Breast epithelium (tissue), 4 donors: ENCODE measurements around the gene ASB6. TPM values are rescaled to one million over a fixed set of nuclear protein-coding genes. Genes with fewer than 3 reads are reported as not detected.

Experiments used
- DNase-seq, 2 donors: peaks; one replicate each; pipeline ENCODE4 v3.0.0-alpha.2; 2019; ENCODE audit warnings: low spot score in 2 of 2
- H3K27ac ChIP-seq, 2 donors: fragments of 200-600 bp; sonication (generic) in 1 of 2; one replicate each; pipeline ENCODE4 v1.5.1; 2016 to 2019; ENCODE audit warnings: mild to moderate bottlenecking in 1 of 2
- H3K27me3 ChIP-seq, 2 donors: fragments of 200-600 bp; sonication (generic) in 1 of 2; one replicate each; pipeline versions ENCODE4 v1.5.1 to v1.6.0; 2017 to 2019; ENCODE audit warnings: control low read depth in 1 of 2, mild to moderate bottlenecking in 1 of 2
- H3K36me3 ChIP-seq: fragments of 200-600 bp; one replicate; pipeline ENCODE4 v1.5.1; 2019
- H3K4me1 ChIP-seq, 2 donors: fragments of 200-600 bp; sonication (generic); one replicate each; pipeline ENCODE4 v1.5.1; 2016 to 2019; ENCODE audit warnings: control low read depth in 1 of 2
- H3K4me3 ChIP-seq, 3 donors: fragments of 200-600 bp; sonication (generic); 1 replicate in 2 of 3; 2 replicates in 1 of 3; pipeline ENCODE4 v1.5.1; 2016 to 2019; ENCODE audit warnings: mild to moderate bottlenecking in 3 of 3, moderate library complexity in 2 of 3
- H3K9me3 ChIP-seq, 2 donors: fragments of 200-600 bp; sonication (generic) in 1 of 2; one replicate each; pipeline ENCODE4 v1.5.1; 2016 to 2019; ENCODE audit warnings: control low read depth in 1 of 2
- CTCF ChIP-seq, 3 donors: fragments of 450-650 bp; IDR thresholded peaks; one replicate each; pipeline ENCODE4 v1.5.1; 2016 to 2017; ENCODE audit warnings: antibody characterized with exemption in 3 of 3, mild to moderate bottlenecking in 3 of 3, moderate library complexity in 3 of 3
- POLR2A ChIP-seq: fragments of 450-650 bp; IDR thresholded peaks from one replicate; pipeline ENCODE4 v1.6.1; 2016; ENCODE audit warnings: antibody characterized with exemption, mild to moderate bottlenecking, moderate library complexity
- POLR2AphosphoS5 ChIP-seq, 3 donors: sonication (generic); formaldehyde crosslinking; IDR thresholded peaks; one replicate each; pipeline ENCODE4 v1.6.1; 2017; ENCODE audit warnings: antibody characterized with exemption in 3 of 3
- intact Hi-C: fragments of 100-400 bp; cut with DNase I; formaldehyde crosslinking; loops from one replicate; pipeline ENCODE4 v1.15.1; 2023; ENCODE audit warnings: low total_unique reads
- total RNA-seq, 3 donors: library from RNA; depleted of rRNA; stranded (reverse); fragments of >200 nt; gene quantifications; one replicate each; pipeline ENCODE4 v1.1.0, GENCODE V29; 2016

Gene ASB6
- total RNA-seq, 3 donors from 2014 or later: 11.2 to 24.4 (median 21.6) TPM

DNA sequence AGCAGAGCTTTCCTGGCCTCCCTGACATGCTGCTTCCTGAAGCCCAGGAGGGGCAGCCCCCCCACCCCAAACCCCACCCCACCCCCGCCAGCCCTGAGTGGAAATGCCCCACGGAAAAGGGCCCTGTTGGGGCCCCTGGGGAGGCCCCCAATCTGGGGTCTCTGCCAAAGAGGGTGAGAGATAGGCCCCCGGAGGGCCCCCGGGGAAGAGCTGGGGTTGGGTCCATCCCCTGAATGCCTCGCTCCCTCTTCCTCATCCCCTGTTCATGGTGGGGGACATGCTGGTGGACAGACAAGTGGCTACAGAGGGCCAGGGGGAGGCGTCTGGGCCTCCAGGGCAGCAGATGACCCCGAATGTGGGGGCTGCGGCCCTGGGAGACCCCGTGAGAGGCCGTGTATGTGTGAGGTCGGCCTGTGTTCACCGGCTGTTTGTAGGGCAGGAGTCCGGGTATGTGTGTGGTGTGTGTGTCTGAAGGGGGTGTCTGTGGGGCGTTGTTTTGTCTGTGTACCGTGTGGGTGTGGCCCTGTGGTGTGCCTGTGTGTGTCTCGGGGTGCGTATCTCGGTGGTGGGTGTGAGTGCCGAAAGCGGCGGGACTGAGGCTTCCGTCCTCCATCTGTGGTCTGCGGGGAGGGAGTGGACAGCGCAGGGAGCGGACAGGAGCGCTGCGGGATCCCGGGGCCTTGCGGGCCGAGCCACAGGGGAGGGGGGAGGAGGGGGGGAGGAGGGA is 32.3 kb downstream of the ASB6 start:
- H3K4me3 ChIP-seq: peak overlapping the region; percentile 58 to 73 (median 71)
- H3K27ac ChIP-seq: peak overlapping the region; percentile 91 to 94
- H3K27me3 ChIP-seq: no peaks in the 10 kb centered on the region
- H3K9me3 ChIP-seq: no peaks in the 10 kb centered on the region
- intact Hi-C loops: loop anchor here (2.0 kb wide), 1 partner anchor 471 kb away; no protein-coding TSS in a partner anchor
- DNase-seq: no peak
- H3K4me1 ChIP-seq: peaks cover 12 to 18% of the 10 kb centered on the region in 2 donors
- TF ChIP-seq POLR2AphosphoS5 (IDR thresholded peaks at IDR 0.05) (no peak), POLR2A (no peak), CTCF (IDR thresholded peaks at IDR 0.05) (no peak)
- no peaks in the 10 kb centered on the region for H3K36me3 ChIP-seq

GRCh38 chr9:129608561-129609481 is 33.1 kb downstream of the ASB6 start:
- Histone ChIP-seq H3K4me3 (no peak overlapping the region), H3K36me3 (no peaks in the 10 kb centered on the region), H3K27me3 (no peaks in the 10 kb centered on the region), H3K4me1 (peaks cover 12 to 18% of the 10 kb centered on the region in 2 donors), H3K9me3 (no peaks in the 10 kb centered on the region), H3K27ac (peak overlapping the region; percentile 91 to 94)
- DNase-seq: no peak
- TF ChIP-seq POLR2A (no peak), CTCF (IDR thresholded peaks at IDR 0.05) (no peak), POLR2AphosphoS5 (IDR thresholded peaks at IDR 0.05) (no peak)
- intact Hi-C loops: no loop called here

DNA sequence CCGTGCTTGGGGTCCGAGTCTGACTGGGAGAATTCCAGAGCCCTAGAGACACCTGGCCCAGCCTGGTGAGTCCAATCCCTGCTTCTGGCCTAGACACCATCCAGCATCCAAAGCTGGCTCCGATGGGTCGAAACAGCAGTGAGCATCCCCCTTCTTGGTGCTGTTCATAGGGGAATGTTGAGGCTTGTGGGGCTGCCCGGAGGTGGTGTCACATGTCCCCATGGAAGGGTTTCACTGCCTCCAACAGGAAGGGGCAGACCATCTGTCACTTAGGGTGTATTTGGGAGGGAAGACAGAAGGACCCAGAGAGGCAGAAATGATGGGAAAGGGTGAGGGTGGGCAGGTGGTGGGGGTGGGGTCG is 34.9 kb downstream of the ASB6 start:
- TF ChIP-seq POLR2AphosphoS5 (IDR thresholded peaks at IDR 0.05) (no peak), POLR2A (no peak), CTCF (IDR thresholded peaks at IDR 0.05) (no peak)
- DNase-seq: no peak
- H3K27me3 ChIP-seq: no peaks in the 10 kb centered on the region
- intact Hi-C loops: no loop called here
- peak overlapping the region; percentile 88 to 91 for H3K27ac ChIP-seq
- peak overlapping the region in 1 of 3 donors; percentile 17 for H3K4me3 ChIP-seq
- H3K9me3 ChIP-seq: no peaks in the 10 kb centered on the region
- H3K4me1 ChIP-seq: peaks cover 12 to 18% of the 10 kb centered on the region in 2 donors
- H3K36me3 ChIP-seq: no peaks in the 10 kb centered on the region

GRCh38 chr9:129606161-129607026 is 35.6 kb downstream of the ASB6 start:
- Histone ChIP-seq H3K27ac (peak overlapping the region; percentile 88 to 91), H3K9me3 (no peaks in the 10 kb centered on the region), H3K4me1 (peaks cover 12 to 18% of the 10 kb centered on the region in 2 donors), H3K27me3 (no peaks in the 10 kb centered on the region), H3K4me3 (no peak overlapping the region), H3K36me3 (no peaks in the 10 kb centered on the region)
- no peak for DNase-seq
- intact Hi-C loops: no loop called here
- no peak for TF ChIP-seq CTCF (IDR thresholded peaks at IDR 0.05)
- no peak for TF ChIP-seq POLR2A
- no peak for TF ChIP-seq POLR2AphosphoS5 (IDR thresholded peaks at IDR 0.05)
